ENCODE data around the gene GLI1. TPM values are rescaled to one million over a fixed set of nuclear protein-coding genes. Genes with fewer than 3 reads are reported as not detected.
"Not testable (repeated sequence)": the region's sequence is repeated elsewhere in the genome, so short reads cannot be mapped to it uniquely, and the experiment has no call there.

The GLI1 gene
- total RNA-seq, 1 experiment from 2014 or later = 0.54 TPM

DNA sequence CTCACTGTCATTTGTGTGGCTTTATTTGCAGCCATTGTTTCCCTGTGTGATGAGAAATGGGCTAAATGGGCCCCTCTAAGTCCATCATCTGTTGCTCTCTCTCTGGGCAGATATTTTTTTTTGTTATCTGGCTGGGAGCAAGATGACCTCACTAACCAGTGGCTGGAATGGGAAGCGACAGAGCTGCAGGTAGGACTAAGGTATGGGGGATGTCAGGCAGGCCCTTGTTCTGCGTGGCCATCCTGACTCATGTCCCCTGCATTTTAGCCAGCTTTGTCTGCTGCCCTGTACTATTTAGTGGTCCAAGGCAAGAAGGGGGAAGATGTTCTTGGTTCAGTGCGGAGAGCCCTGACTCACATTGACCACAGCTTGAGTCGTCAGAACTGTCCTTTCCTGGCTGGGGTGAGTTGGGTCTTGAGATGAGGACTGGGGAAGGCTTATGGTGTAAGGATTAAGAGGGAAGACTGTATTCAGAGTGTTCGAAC, 29.6 kb downstream of the GLI1 start:
- Mint-ChIP-seq H3K27ac (ENCODE audit: unreplicated experiment) (peak overlapping the region; percentile 99), H3K4me1 (ENCODE audit: low read depth, unreplicated experiment) (peaks cover 9% of the 10 kb centered on the region), H3K4me3 (ENCODE audit: low read depth, unreplicated experiment) (peak overlapping the region; percentile 93), H3K9me3 (ENCODE audit: low read depth, unreplicated experiment) (no peaks in the 10 kb centered on the region), H3K27me3 (ENCODE audit: unreplicated experiment) (no peaks in the 10 kb centered on the region), H3K36me3 (ENCODE audit: insufficient read depth, unreplicated experiment) (peaks cover 55% of the 10 kb centered on the region)
- CTCF ChIA-PET = no interaction called here
- intact Hi-C loops (cut with micrococcal nuclease; ENCODE audit: unreplicated experiment) = no loop called here
- TF ChIP-seq, protein P1, sequence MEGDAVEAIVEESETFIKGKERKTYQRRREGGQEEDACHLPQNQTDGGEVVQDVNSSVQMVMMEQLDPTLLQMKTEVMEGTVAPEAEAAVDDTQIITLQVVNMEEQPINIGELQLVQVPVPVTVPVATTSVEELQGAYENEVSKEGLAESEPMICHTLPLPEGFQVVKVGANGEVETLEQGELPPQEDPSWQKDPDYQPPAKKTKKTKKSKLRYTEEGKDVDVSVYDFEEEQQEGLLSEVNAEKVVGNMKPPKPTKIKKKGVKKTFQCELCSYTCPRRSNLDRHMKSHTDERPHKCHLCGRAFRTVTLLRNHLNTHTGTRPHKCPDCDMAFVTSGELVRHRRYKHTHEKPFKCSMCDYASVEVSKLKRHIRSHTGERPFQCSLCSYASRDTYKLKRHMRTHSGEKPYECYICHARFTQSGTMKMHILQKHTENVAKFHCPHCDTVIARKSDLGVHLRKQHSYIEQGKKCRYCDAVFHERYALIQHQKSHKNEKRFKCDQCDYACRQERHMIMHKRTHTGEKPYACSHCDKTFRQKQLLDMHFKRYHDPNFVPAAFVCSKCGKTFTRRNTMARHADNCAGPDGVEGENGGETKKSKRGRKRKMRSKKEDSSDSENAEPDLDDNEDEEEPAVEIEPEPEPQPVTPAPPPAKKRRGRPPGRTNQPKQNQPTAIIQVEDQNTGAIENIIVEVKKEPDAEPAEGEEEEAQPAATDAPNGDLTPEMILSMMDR (IDR thresholded peaks at IDR 0.05; ENCODE audit: unreplicated experiment) = no peak
- no TSS peak for BruUV-seq (replicated peaks)
- DNase-seq = no peak

DNA sequence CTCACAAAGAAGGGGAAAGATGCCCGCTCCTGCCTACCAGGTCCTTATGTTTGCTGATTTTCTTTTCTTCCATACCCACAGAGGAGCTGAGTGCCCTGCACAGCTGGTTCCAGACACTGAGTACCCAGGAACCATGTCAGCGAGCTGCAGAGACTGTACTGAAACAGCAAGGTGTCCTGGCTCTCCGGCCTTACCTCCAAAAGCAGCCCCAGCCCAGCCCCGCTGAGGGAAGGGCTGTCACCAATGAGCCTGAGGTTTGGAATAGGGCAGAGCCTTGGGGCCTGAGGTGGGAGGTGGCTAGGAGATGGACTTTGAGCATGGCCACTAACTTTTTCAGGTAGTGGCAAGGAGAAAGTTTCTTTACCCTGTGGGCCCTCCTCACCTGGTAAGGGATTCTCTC, 30.5 kb downstream of the GLI1 start:
- H3K4me3 Mint-ChIP-seq (ENCODE audit: low read depth, unreplicated experiment) = no peak overlapping the region
- BruUV-seq (replicated peaks) = no TSS peak
- TF ChIP-seq, protein P1 (IDR thresholded peaks at IDR 0.05; ENCODE audit: unreplicated experiment) = no peak
- H3K36me3 Mint-ChIP-seq (ENCODE audit: insufficient read depth, unreplicated experiment) = peaks cover 62% of the 10 kb centered on the region
- DNase-seq = no peak
- H3K9me3 Mint-ChIP-seq (ENCODE audit: low read depth, unreplicated experiment) = no peaks in the 10 kb centered on the region
- intact Hi-C loops (cut with micrococcal nuclease; ENCODE audit: unreplicated experiment) = no loop called here
- CTCF ChIA-PET = no interaction called here
- peak overlapping the region; percentile 99 for H3K27ac Mint-ChIP-seq (ENCODE audit: unreplicated experiment)
- H3K27me3 Mint-ChIP-seq (ENCODE audit: unreplicated experiment) = no peaks in the 10 kb centered on the region
- H3K4me1 Mint-ChIP-seq (ENCODE audit: low read depth, unreplicated experiment) = peaks cover 9% of the 10 kb centered on the region

DNA sequence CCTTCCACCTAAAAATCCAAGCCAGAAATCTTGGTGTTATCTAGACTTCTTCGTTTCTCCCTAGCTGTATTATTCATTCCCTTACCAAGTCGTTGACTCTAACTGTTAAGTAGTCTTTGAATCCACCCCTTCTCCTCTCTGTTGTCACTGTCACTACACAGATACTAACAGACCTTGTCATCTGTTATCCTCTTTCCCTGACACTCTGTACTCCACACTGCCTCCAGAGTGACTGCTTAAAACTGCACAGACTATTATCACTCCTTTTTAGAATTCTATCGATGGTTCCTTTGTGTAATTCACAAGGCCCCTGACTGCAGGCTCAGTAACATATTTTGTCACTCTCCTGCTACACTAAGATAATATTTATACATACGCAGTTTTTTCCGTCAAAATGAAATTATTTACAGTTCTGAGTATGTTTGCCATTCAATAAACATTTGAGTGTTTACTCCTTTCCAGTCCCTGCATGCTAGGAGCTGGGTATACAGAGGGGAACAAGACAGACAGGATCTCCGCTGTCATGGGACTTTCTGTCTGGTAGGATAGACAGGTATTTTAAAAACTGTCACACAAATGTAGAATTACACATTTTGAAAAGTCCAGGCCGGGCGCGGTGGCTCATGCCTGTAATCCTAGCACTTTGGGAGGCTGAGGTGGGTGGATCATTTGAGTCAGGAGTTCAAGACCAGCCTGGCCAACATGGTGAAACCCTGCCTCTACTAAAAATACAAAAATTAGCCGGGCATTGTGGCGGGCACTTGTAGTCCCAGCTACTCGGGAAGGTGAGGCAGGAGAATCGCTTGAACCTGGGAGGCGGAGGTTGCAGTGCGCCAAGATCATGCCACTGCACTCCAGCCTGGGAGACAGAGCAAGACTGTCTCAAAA, 32.1 kb downstream of the GLI1 start:
- Mint-ChIP-seq H3K9me3 (ENCODE audit: low read depth, unreplicated experiment) (no peaks in the 10 kb centered on the region), H3K27me3 (ENCODE audit: unreplicated experiment) (no peaks in the 10 kb centered on the region), H3K36me3 (ENCODE audit: insufficient read depth, unreplicated experiment) (peaks cover 73% of the 10 kb centered on the region), H3K4me1 (ENCODE audit: low read depth, unreplicated experiment) (peaks cover 9% of the 10 kb centered on the region), H3K4me3 (ENCODE audit: low read depth, unreplicated experiment) (no peak overlapping the region), H3K27ac (ENCODE audit: unreplicated experiment) (no peak overlapping the region)
- intact Hi-C loops (cut with micrococcal nuclease; ENCODE audit: unreplicated experiment) = no loop called here
- CTCF ChIA-PET = no interaction called here
- no peak for DNase-seq
- TF ChIP-seq, protein P1 (IDR thresholded peaks at IDR 0.05; ENCODE audit: unreplicated experiment) = peak; percentile 16
- BruUV-seq (replicated peaks) = no TSS peak

GRCh38 chr12:57495051-57495701, 35.6 kb downstream of the GLI1 start:
- DNase-seq; H3K9me3 Mint-ChIP-seq (ENCODE audit: low read depth, unreplicated experiment); H3K27me3 Mint-ChIP-seq (ENCODE audit: unreplicated experiment); intact Hi-C loops (cut with micrococcal nuclease; ENCODE audit: unreplicated experiment); H3K4me3 Mint-ChIP-seq (ENCODE audit: low read depth, unreplicated experiment); H3K4me1 Mint-ChIP-seq (ENCODE audit: low read depth, unreplicated experiment); CTCF ChIA-PET; H3K27ac Mint-ChIP-seq (ENCODE audit: unreplicated experiment); BruUV-seq (replicated peaks): not testable (repeated sequence)
- H3K36me3 Mint-ChIP-seq (ENCODE audit: insufficient read depth, unreplicated experiment) = peaks cover 82% of the 10 kb centered on the region

Data from Calu3 (cell line).